Lower leg skin (tissue), 4 donors: ENCODE results near the gene NPTN. TPM values are rescaled to one million over a fixed set of nuclear protein-coding genes. Genes with fewer than 3 reads are reported as not detected.

Source experiments
- DNase-seq, 2 donors: peaks; one replicate each; pipeline ENCODE4 v3.0.0-alpha.2; 2019; ENCODE audit warnings: low spot score in 2 of 2
- H3K4me3 ChIP-seq: fragments of 200-600 bp; sonication (generic); 2 replicates; pipeline ENCODE4 v1.5.1; 2017; ENCODE audit warnings: mild to moderate bottlenecking, low read depth; ENCODE audit not compliant: poor library complexity, severe bottlenecking
- POLR2A ChIP-seq, 2 donors: fragments of 450-650 bp; IDR thresholded peaks; one replicate each; pipeline ENCODE4 v1.6.1; 2016 to 2017; ENCODE audit warnings: antibody characterized with exemption in 2 of 2, mild to moderate bottlenecking in 1 of 2, moderate library complexity in 1 of 2
- WGBS, 2 donors: methylation state at CpG; one replicate each; pipeline ENCODE4 v1.1.5; 2018; 5-methylcytosine and 5-hydroxymethylcytosine counted together
- intact Hi-C: fragments of 100-400 bp; cut with DNase I; formaldehyde crosslinking; loops from one replicate; pipeline ENCODE4 v1.15.0; 2023; ENCODE audit warnings: low total_unique reads
- total RNA-seq, 4 donors: library from RNA; depleted of rRNA; stranded (reverse); fragments of >200 nt; gene quantifications; one replicate each; pipeline ENCODE4 v1.1.0, GENCODE V29; 2016
- TF ChIP-seq, protein P1 (sequence below), 3 donors: fragments of 450-650 bp; IDR thresholded peaks; one replicate each; pipeline ENCODE4 v1.5.1; 2016; ENCODE audit warnings: antibody characterized with exemption in 3 of 3, mild to moderate bottlenecking in 3 of 3, moderate library complexity in 2 of 3

The NPTN gene
- total RNA-seq, 4 donors from 2014 or later: 124 to 181 (median 150) TPM

- H3K4me3 ChIP-seq: no peak overlapping the region
- 62 to 64% methylated on average over 3 of the region's 3 CpGs for WGBS, 2 donors
- no peak for DNase-seq
- intact Hi-C loops: no loop called here
- TF ChIP-seq, protein P1, sequence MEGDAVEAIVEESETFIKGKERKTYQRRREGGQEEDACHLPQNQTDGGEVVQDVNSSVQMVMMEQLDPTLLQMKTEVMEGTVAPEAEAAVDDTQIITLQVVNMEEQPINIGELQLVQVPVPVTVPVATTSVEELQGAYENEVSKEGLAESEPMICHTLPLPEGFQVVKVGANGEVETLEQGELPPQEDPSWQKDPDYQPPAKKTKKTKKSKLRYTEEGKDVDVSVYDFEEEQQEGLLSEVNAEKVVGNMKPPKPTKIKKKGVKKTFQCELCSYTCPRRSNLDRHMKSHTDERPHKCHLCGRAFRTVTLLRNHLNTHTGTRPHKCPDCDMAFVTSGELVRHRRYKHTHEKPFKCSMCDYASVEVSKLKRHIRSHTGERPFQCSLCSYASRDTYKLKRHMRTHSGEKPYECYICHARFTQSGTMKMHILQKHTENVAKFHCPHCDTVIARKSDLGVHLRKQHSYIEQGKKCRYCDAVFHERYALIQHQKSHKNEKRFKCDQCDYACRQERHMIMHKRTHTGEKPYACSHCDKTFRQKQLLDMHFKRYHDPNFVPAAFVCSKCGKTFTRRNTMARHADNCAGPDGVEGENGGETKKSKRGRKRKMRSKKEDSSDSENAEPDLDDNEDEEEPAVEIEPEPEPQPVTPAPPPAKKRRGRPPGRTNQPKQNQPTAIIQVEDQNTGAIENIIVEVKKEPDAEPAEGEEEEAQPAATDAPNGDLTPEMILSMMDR (IDR thresholded peaks at IDR 0.05): no peak
- no peak for TF ChIP-seq POLR2A (IDR thresholded peaks at IDR 0.05)
Observed at GRCh38 chr15:73518180-73518862, 114.9 kb downstream of the NPTN start.

GRCh38 chr15:73517566-73517965, 115.6 kb downstream of the NPTN start:
- TF ChIP-seq, protein P1 (IDR thresholded peaks at IDR 0.05): no peak
- TF ChIP-seq POLR2A (IDR thresholded peaks at IDR 0.05): no peak
- no peak overlapping the region for H3K4me3 ChIP-seq
- intact Hi-C loops: no loop called here
- DNase-seq: no peak
- WGBS, 2 donors: 83 to 86% methylated on average over 2 of the region's 2 CpGs

DNA sequence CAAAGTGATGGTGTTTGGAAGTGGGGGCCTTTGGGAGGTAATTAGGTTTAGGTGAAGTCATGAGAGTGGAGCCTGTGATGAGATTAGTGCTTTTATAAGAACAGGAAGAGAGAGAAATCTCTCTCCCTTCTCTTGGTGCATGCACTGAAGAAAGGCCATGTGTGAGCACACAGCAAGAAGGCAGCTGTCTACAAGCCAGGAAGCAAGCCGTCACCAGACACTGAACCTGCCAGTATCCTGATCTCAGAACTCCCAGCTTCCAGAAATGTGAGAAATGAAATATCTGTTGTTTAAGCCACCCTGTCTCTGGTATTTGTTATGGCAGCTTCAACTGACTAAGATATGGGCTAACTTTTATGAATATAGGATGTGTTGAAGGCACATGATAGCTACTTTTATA, 117.7 kb downstream of the NPTN start:
- 75 to 85% methylated on average over 1 of the region's 1 CpG for WGBS, 2 donors
- no peak for TF ChIP-seq POLR2A (IDR thresholded peaks at IDR 0.05)
- TF ChIP-seq, protein P1 (IDR thresholded peaks at IDR 0.05): no peak
- H3K4me3 ChIP-seq: no peak overlapping the region
- DNase-seq: no peak
- intact Hi-C loops: no loop called here

Other genes starting within 250 kb of the NPTN start
- not detected for gene REC114, start 190.2 kb downstream of the NPTN start, total RNA-seq
- gene CD276, start 51.0 kb upstream of the NPTN start, total RNA-seq: 10 to 100 TPM; 33.4 to 49.9 (median 45.4) TPM
- gene INSYN1, start 120.0 kb upstream of the NPTN start, total RNA-seq: 10 to 100 TPM; 30.9 to 50.7 (median 34.8) TPM
- not detected for gene TBC1D21, start 240.2 kb upstream of the NPTN start, total RNA-seq